Panc1 (cell line): ENCODE measurements around the gene CUL7. TPM values are rescaled to one million over a fixed set of nuclear protein-coding genes. Genes with fewer than 3 reads are reported as not detected.

Experiments used
- ATAC-seq: fragments of 200-7000 bp; cut with Tn5 transposase; 2 replicates; pipeline ENCODE4 v1.9.1; 2020; ENCODE audit warnings: mild to moderate bottlenecking, moderate library complexity
- BruUV-seq: library from RNA; stranded (reverse); fragments of 400-500 nt; replicated peaks from 2 replicates; lab custom pipeline; 2021; lab: Mats Ljungman, UMichigan
- CTCF ChIA-PET: fragments of 300-600 bp; sonication (Branson Sonifier 250); formaldehyde crosslinking; loops from one replicate; lab custom pipeline; 2022; ENCODE audit warnings: antibody characterized with exemption; lab: Charles Lee
- POLR2A ChIA-PET: fragments of 300-600 bp; sonication (Branson Sonifier 250); formaldehyde crosslinking; loops from one replicate; lab custom pipeline; 2022; ENCODE audit warnings: antibody characterized with exemption; lab: Charles Lee
- DNase-seq: peaks from one replicate; pipeline ENCODE4 v3.0.0-alpha.2; 2010; ENCODE audit warnings: low read depth, low spot score
- H3K27ac ChIP-seq: 2 replicates; pipeline ENCODE4 v1.5.1; 2011; ENCODE audit warnings: mild to moderate bottlenecking, low read length, inconsistent platforms
- H3K27me3 ChIP-seq: fragments of 200-500 bp; sonication (Bioruptor generic); 2 replicates; pipeline ENCODE4 v1.6.0; 2014; ENCODE audit warnings: low read length, inconsistent platforms; ENCODE audit not compliant: control insufficient read depth, insufficient read depth
- H3K36me3 ChIP-seq: fragments of 200-500 bp; sonication (Bioruptor generic); 2 replicates; pipeline ENCODE4 v1.5.1; 2014; ENCODE audit warnings: inconsistent platforms, mild to moderate bottlenecking, low read length, moderate library complexity; ENCODE audit not compliant: control insufficient read depth, insufficient read depth
- H3K4me1 ChIP-seq: 2 replicates; pipeline ENCODE4 v1.5.1; 2011; ENCODE audit warnings: inconsistent platforms, mild to moderate bottlenecking, low read length, moderate library complexity; ENCODE audit not compliant: control insufficient read depth, insufficient read depth
- H3K4me3 ChIP-seq, 2 experiments: 2 replicates each; pipeline ENCODE4 v1.5.1; 2011 to 2012; ENCODE audit warnings: low read depth in 2 of 2, low read length in 2 of 2, mild to moderate bottlenecking in 2 of 2, inconsistent platforms in 1 of 2, moderate library complexity in 1 of 2
- H3K9me3 ChIP-seq: fragments of 200-500 bp; sonication (Bioruptor generic); 2 replicates; pipeline ENCODE4 v1.5.1; 2014; ENCODE audit warnings: low read depth, mild to moderate bottlenecking, inconsistent platforms, low read length, moderate library complexity; ENCODE audit not compliant: control insufficient read depth, insufficient read depth
- CTCF ChIP-seq: fragments of 450-650 bp; IDR thresholded peaks from 2 replicates; pipeline ENCODE4 v1.5.1; 2017; ENCODE audit warnings: mild to moderate bottlenecking
- POLR2AphosphoS5 ChIP-seq: IDR thresholded peaks from 2 replicates; pipeline ENCODE4 v1.6.1; 2012; ENCODE audit warnings: mild to moderate bottlenecking, low read depth, low read length, moderate library complexity
- SIN3A ChIP-seq: IDR thresholded peaks from 2 replicates; pipeline ENCODE4 v1.6.1; 2012; ENCODE audit warnings: low read depth, mild to moderate bottlenecking, low read length, moderate library complexity, borderline replicate concordance; ENCODE audit not compliant: insufficient read depth
- TCF7L2 ChIP-seq: IDR thresholded peaks from 2 replicates; pipeline ENCODE4 v1.6.1; 2011; ENCODE audit warnings: mild to moderate bottlenecking, low read depth, low read length, inconsistent platforms
- in situ Hi-C: cut with HindIII; loops from 2 replicates; pipeline ENCODE4 v1.10.0; 2016; ENCODE audit warnings: low sequenced_read_pairs, low pct_unique_long_range_greater_than_20kb
- intact Hi-C: fragments of 100-400 bp; cut with micrococcal nuclease; formaldehyde crosslinking; loops from one replicate; pipeline ENCODE4 v1.10.0; 2022; ENCODE audit not compliant: unreplicated experiment
- total RNA-seq: library from RNA; stranded (reverse); gene quantifications from one replicate; pipeline ENCODE4 v1.2.1, GENCODE V29; 2021; ENCODE audit not compliant: unreplicated experiment
- TF ChIP-seq, protein P1 (sequence below), 2 experiments: IDR thresholded peaks; 2 replicates each; pipeline ENCODE4 v1.6.1; 2011 to 2012; ENCODE audit warnings: low read depth in 2 of 2, control low read depth in 1 of 2, low read length in 1 of 2, mild to moderate bottlenecking in 1 of 2, moderate library complexity in 1 of 2; ENCODE audit not compliant: insufficient read depth in 1 of 2

CUL7 gene
- total RNA-seq, 1 experiment from 2014 or later: 32.1 TPM

DNA sequence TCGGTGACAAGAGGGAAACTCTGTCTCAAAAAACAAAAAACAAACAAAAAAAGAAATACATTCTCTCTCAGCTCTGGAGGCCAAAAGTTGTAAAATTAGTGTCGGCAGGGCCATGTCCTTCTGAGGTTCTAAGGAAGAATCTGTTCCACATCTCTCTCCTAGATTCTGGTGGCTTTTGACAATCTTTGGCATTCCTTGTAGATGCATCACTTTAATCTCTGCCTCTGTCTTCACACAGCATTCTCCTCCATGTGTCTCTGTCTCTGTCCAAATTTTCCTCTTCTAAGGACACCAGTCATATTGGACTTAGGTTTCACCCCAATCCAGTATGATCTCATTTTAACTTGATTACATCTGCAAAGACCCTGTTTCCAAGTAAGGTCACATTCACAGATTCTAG, 60.2 kb downstream of the CUL7 start:
- TF ChIP-seq POLR2AphosphoS5 (no peak), SIN3A (no peak), TCF7L2 (no peak), CTCF (no peak)
- TF ChIP-seq, protein P1, sequence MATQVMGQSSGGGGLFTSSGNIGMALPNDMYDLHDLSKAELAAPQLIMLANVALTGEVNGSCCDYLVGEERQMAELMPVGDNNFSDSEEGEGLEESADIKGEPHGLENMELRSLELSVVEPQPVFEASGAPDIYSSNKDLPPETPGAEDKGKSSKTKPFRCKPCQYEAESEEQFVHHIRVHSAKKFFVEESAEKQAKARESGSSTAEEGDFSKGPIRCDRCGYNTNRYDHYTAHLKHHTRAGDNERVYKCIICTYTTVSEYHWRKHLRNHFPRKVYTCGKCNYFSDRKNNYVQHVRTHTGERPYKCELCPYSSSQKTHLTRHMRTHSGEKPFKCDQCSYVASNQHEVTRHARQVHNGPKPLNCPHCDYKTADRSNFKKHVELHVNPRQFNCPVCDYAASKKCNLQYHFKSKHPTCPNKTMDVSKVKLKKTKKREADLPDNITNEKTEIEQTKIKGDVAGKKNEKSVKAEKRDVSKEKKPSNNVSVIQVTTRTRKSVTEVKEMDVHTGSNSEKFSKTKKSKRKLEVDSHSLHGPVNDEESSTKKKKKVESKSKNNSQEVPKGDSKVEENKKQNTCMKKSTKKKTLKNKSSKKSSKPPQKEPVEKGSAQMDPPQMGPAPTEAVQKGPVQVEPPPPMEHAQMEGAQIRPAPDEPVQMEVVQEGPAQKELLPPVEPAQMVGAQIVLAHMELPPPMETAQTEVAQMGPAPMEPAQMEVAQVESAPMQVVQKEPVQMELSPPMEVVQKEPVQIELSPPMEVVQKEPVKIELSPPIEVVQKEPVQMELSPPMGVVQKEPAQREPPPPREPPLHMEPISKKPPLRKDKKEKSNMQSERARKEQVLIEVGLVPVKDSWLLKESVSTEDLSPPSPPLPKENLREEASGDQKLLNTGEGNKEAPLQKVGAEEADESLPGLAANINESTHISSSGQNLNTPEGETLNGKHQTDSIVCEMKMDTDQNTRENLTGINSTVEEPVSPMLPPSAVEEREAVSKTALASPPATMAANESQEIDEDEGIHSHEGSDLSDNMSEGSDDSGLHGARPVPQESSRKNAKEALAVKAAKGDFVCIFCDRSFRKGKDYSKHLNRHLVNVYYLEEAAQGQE (IDR thresholded peaks at IDR 0.05; ENCODE audit: insufficient read depth in 1 of 2, low read depth in 2 of 2, low read length in 1 of 2): no peak
- H3K9me3 ChIP-seq: no peaks in the 10 kb centered on the region
- no TSS peak for BruUV-seq
- intact Hi-C loops: no loop called here
- no peak for ATAC-seq
- no peaks in the 10 kb centered on the region for H3K27me3 ChIP-seq
- in situ Hi-C loops: no loop called here
- no peak overlapping the region for H3K4me3 ChIP-seq
- no peaks in the 10 kb centered on the region for H3K4me1 ChIP-seq
- DNase-seq: no peak
- CTCF ChIA-PET: no interaction called here
- peaks cover 3% of the 10 kb centered on the region; the same call in 1 of the 2 replicates for H3K36me3 ChIP-seq
- POLR2A ChIA-PET: no interaction called here
- H3K27ac ChIP-seq: no peak overlapping the region

DNA sequence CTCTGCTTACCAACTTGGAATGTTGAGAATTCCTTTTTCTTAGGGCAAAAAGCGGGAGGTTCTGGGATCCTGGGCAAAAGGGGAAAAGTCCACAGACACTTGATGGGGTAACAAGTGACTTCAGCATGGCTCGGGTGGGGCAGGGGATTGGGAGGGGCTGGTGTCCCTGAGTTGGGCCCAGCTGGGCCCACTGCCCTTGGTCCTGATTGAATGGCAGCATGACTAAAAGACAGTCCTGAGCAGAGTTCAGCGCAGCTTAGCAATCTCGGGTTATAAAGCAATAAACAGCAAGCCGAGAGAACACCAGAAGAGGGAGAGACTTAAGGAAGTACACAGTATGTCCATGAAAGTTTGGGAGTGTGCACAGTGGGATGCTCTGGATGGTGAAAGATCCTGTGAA, 63.7 kb downstream of the CUL7 start:
- Histone ChIP-seq H3K36me3 (peaks cover 3% of the 10 kb centered on the region), H3K27ac (no peak overlapping the region), H3K4me1 (peaks cover 3% of the 10 kb centered on the region; the same call in 1 of the 2 replicates), H3K9me3 (no peaks in the 10 kb centered on the region), H3K4me3 (no peak overlapping the region), H3K27me3 (no peaks in the 10 kb centered on the region)
- no TSS peak for BruUV-seq
- no peak for TF ChIP-seq POLR2AphosphoS5
- no peak for TF ChIP-seq SIN3A
- no peak for TF ChIP-seq CTCF
- TF ChIP-seq TCF7L2: no peak
- TF ChIP-seq, protein P1 (IDR thresholded peaks at IDR 0.05; ENCODE audit: insufficient read depth in 1 of 2, low read depth in 2 of 2, low read length in 1 of 2): no peak
- intact Hi-C loops (no loop called here), in situ Hi-C loops (no loop called here)
- ATAC-seq (no peak), DNase-seq (no peak)
- POLR2A ChIA-PET: interaction anchor here (0.6 kb wide), 1 partner anchor 384 kb away, joined by 3 read pairs; no protein-coding TSS in a partner anchor
- CTCF ChIA-PET: no interaction called here
